K562 (cell line): ENCODE results near the gene CACNA1E. TPM values are rescaled to one million over a fixed set of nuclear protein-coding genes. Genes with fewer than 3 reads are reported as not detected.

Experiments used
- ATAC-seq: fragments of 200-7000 bp; cut with Tn5 transposase; 3 replicates; pipeline ENCODE4 v1.9.1; 2020; ENCODE audit warnings: moderate library complexity
- BruUV-seq: library from RNA; stranded (reverse); fragments of 400-500 nt; replicated peaks from 2 replicates; lab custom pipeline; 2021; lab: Mats Ljungman, UMichigan
- CTCF ChIA-PET: fragments of 300-600 bp; formaldehyde crosslinking; extraction: SDS; loops from one replicate; lab custom pipeline; 2021; ENCODE audit warnings: low intra/inter-chr PET ratio; lab: Yijun Ruan, JAX
- POLR2A ChIA-PET: fragments of 300-600, 350-650 bp; sonication (Branson Sonifier 250); formaldehyde crosslinking; extraction: SDS; loops from one replicate; lab custom pipeline; 2021; ENCODE audit warnings: antibody characterized with exemption, inconsistent platforms; lab: Yijun Ruan, JAX
- DNase-seq, 4 experiments: peaks; one replicate each; pipeline versions ENCODE4 v3.0.0 to v3.0.0-alpha.2; 2011 to 2018; ENCODE audit warnings: low spot score in 3 of 4, mixed read lengths in 3 of 4; ENCODE audit errors: extremely low read depth in 1 of 4
- FAIRE-seq: peaks from 2 replicates; lab custom pipeline; 2011; peaks lifted over from hg19 to GRCh38; lab: Jason Lieb, UNC
- H2AFZ ChIP-seq: 2 replicates; pipeline ENCODE4 v1.6.0; 2011; ENCODE audit warnings: low read depth, low read length, control low read depth, inconsistent platforms
- H3K27ac ChIP-seq: fragments of 200-600 bp; 3 replicates; pipeline ENCODE4 v1.8.0; 2011; ENCODE audit warnings: low read depth, mild to moderate bottlenecking, control low read depth, inconsistent platforms, low read length, moderate library complexity, mixed read lengths; ENCODE audit errors: extremely low read depth
- H3K27me3 ChIP-seq, 2 experiments: fragments of 300-600 bp in 1 of 2; 2 replicates in 1 of 2; 3 replicates in 1 of 2; pipeline versions ENCODE4 v1.6.0 to v1.8.0; 2011; ENCODE audit warnings: inconsistent platforms in 2 of 2, low read length in 2 of 2, mild to moderate bottlenecking in 1 of 2, mixed read lengths in 1 of 2, moderate library complexity in 1 of 2; ENCODE audit not compliant: control insufficient read depth in 2 of 2, insufficient read depth in 2 of 2
- H3K36me3 ChIP-seq: fragments of 300-600 bp; 3 replicates; pipeline ENCODE4 v1.8.0; 2011; ENCODE audit warnings: mild to moderate bottlenecking, low read length, inconsistent platforms; ENCODE audit not compliant: control insufficient read depth, insufficient read depth
- H3K4me1 ChIP-seq, 2 experiments: fragments of 200-600 bp in 1 of 2; replicated peaks in 1 of 2; 2 replicates in 1 of 2; 3 replicates in 1 of 2; pipeline versions ENCODE4 v1.5.1 to v1.8.0; 2011; ENCODE audit warnings: inconsistent platforms in 2 of 2, low read length in 2 of 2, mild to moderate bottlenecking in 1 of 2, mixed read lengths in 1 of 2, moderate library complexity in 1 of 2; ENCODE audit not compliant: control insufficient read depth in 2 of 2, insufficient read depth in 2 of 2
- H3K4me2 ChIP-seq: 2 replicates; pipeline ENCODE4 v1.6.1; 2011; ENCODE audit warnings: low read length, control low read depth, inconsistent platforms, mixed read lengths; ENCODE audit not compliant: insufficient read depth
- H3K4me3 ChIP-seq: fragments of 200-600 bp; sonication (generic), shearing (Covaris generic); 2 replicates; pipeline ENCODE4 v1.5.1; 2016; ENCODE audit warnings: control low read depth, inconsistent platforms
- H3K79me2 ChIP-seq: fragments of 200-600 bp; 3 replicates; pipeline ENCODE4 v1.8.0; 2011; ENCODE audit warnings: low read length, inconsistent platforms; ENCODE audit not compliant: control insufficient read depth, insufficient read depth
- H3K9ac ChIP-seq, 2 experiments: 2 replicates each; pipeline versions ENCODE4 v1.6.0 to v1.6.1; 2011; ENCODE audit warnings: low read depth in 2 of 2, low read length in 2 of 2, control low read depth in 1 of 2, inconsistent platforms in 1 of 2, mild to moderate bottlenecking in 1 of 2, mixed read lengths in 1 of 2; ENCODE audit not compliant: insufficient read depth in 1 of 2
- H3K9me1 ChIP-seq: one replicate; pipeline ENCODE4 v1.6.0; 2011; ENCODE audit warnings: inconsistent platforms, mild to moderate bottlenecking, low read length, moderate library complexity; ENCODE audit not compliant: control insufficient read depth, insufficient read depth
- H3K9me3 ChIP-seq: replicated peaks from 2 replicates; pipeline ENCODE4 v1.5.1; 2011; ENCODE audit warnings: low read depth, low read length, inconsistent platforms; ENCODE audit not compliant: control insufficient read depth, insufficient read depth
- H4K20me1 ChIP-seq: replicated peaks from 2 replicates; pipeline ENCODE4 v1.6.1; 2011; ENCODE audit warnings: low read length, inconsistent platforms, mixed read lengths; ENCODE audit not compliant: control insufficient read depth, insufficient read depth
- IRF9 ChIP-seq: fragments of 450-650 bp; IDR thresholded peaks from 2 replicates; pipeline ENCODE4 v1.6.1; 2016; ENCODE audit warnings: missing biosample characterization, missing genetic modification characterization
- POU5F1 ChIP-seq: fragments of 150-350 bp; IDR thresholded peaks from 2 replicates; pipeline ENCODE4 v1.6.1; 2014; ENCODE audit warnings: borderline replicate concordance, low read length, low read depth, mild to moderate bottlenecking; ENCODE audit not compliant: partially characterized antibody
- RHOXF2B ChIP-seq: fragments of 250-450 bp; sonication (Bioruptor Pico); conservative IDR thresholded peaks from 2 replicates; pipeline ENCODE4 v1.5.1; 2021
- YY1 ChIP-seq, 3 experiments: IDR thresholded peaks; 2 replicates each; pipeline ENCODE4 v1.6.1; 2011; ENCODE audit warnings: low read length in 2 of 3, mild to moderate bottlenecking in 2 of 3, moderate library complexity in 2 of 3, borderline replicate concordance in 1 of 3, control low read depth in 1 of 3, low read depth in 1 of 3; ENCODE audit not compliant: insufficient read depth in 3 of 3, insufficient replicate concordance in 2 of 3, control insufficient read depth in 1 of 3, insufficient read length in 1 of 3; ENCODE audit errors: extremely low read depth in 1 of 3
- ZBTB43 ChIP-seq: sonication (generic); formaldehyde crosslinking; IDR thresholded peaks from 2 replicates; pipeline ENCODE4 v1.8.0; 2023; ENCODE audit warnings: mild to moderate bottlenecking, missing genetic modification reagents
- ZNF212 ChIP-seq: fragments of 450-650 bp; formaldehyde crosslinking; IDR thresholded peaks from 2 replicates; pipeline ENCODE4 v1.4.0; 2020; ENCODE audit warnings: mild to moderate bottlenecking
- WGBS: fragments of 100-300 bp; shearing (Covaris generic); methylation state at CpG from one replicate; pipeline ENCODE4 v1.1.6; 2016; ENCODE audit warnings: low coverage, mixed read lengths; ENCODE audit not compliant: insufficient coverage; ENCODE audit errors: missing lambda C conversion rate; 5-methylcytosine and 5-hydroxymethylcytosine counted together
- in situ Hi-C: fragments of 300-500 bp; cut with MboI; formaldehyde crosslinking; loops from 4 replicates; pipeline ENCODE4 v1.15.0; 2018; ENCODE audit warnings: inconsistent platforms, mixed read lengths
- intact Hi-C: fragments of 100-400 bp; cut with micrococcal nuclease; formaldehyde crosslinking; loops from 2 replicates; pipeline ENCODE4 v1.14.2; 2022
- polyA plus RNA-seq, 8 experiments: library from polyadenylated mRNA; depleted of rRNA in 4 of 8; stranded (reverse) in 5 of 8; unstranded in 3 of 8; fragments of >200 nt; fragmentation: Nextera tagmentation in 2 of 8; fragmentation: Illumina TruSeq in 1 of 8; extraction: Ambion mirVana in 2 of 8; extraction: Trizol in 1 of 8; gene quantifications; 2 replicates each; pipeline versions ENCODE4 v1.2.1 to v1.2.3, GENCODE V29; 2011 to 2014; ENCODE audit warnings: inconsistent platforms in 1 of 8, missing spikeins in 1 of 8
- total RNA-seq, 7 experiments: library from RNA; depleted of rRNA in 6 of 7; stranded (reverse); fragments of >200 nt in 6 of 7; fragmentation: Illumina TruSeq in 2 of 7; extraction: Trizol in 2 of 7; gene quantifications; 2 replicates each; pipeline versions ENCODE4 v1.2.1 to v1.2.3, GENCODE V29; 2011 to 2021; ENCODE audit warnings: low replicate concordance in 1 of 7

CACNA1E gene
- total and polyA plus RNA-seq, 9 of the 15 experiments (the other 6 are each of a cell fraction or from before 2014, with no cell fraction given): under 0.01 to 0.04 TPM; not detected in 7

- no peak for TF ChIP-seq ZBTB43 (CRISPR knock-in tag)
- no peak for TF ChIP-seq RHOXF2B (CRISPR knock-in tag)
- TF ChIP-seq ZNF212 (CRISPR knock-in tag): no peak
- TF ChIP-seq POU5F1: no peak
Measured at GRCh38 chr1:181531441-181531840, 48.1 kb downstream of the CACNA1E start (continued).

GRCh38 chr1:181531951-181532600 is 48.8 kb downstream of the CACNA1E start:
- no peaks in the 10 kb centered on the region for H3K4me1 ChIP-seq
- DNase-seq (no peak), FAIRE-seq (no peak), ATAC-seq (no peak)
- H3K9me3 ChIP-seq: no peaks in the 10 kb centered on the region
- in situ Hi-C loops: no loop called here
- no peaks in the 10 kb centered on the region for H3K27me3 ChIP-seq
- POLR2A ChIA-PET: no interaction called here
- H3K4me3 ChIP-seq: no peak overlapping the region
- BruUV-seq: no TSS peak
- no peak overlapping the region for H3K4me2 ChIP-seq
- no peaks in the 10 kb centered on the region for H3K9me1 ChIP-seq
- H3K9ac ChIP-seq: no peak overlapping the region
- H2AFZ ChIP-seq: no peak overlapping the region
- TF ChIP-seq IRF9 (tag) (no peak), YY1 (IDR thresholded peaks at IDR 0.05; ENCODE audit: borderline replicate concordance in 1 of 3, control insufficient read depth in 1 of 3, extremely low read depth in 1 of 3, insufficient read depth in 3 of 3, insufficient read length in 1 of 3, insufficient replicate concordance in 2 of 3, low read depth in 1 of 3, low read length in 2 of 3) (no peak)
- intact Hi-C loops: no loop called here
- no peaks in the 10 kb centered on the region for H4K20me1 ChIP-seq
- WGBS: 0% methylated on average over 3 of the region's 3 CpGs
- H3K36me3 ChIP-seq: no peaks in the 10 kb centered on the region
- CTCF ChIA-PET: no interaction called here
- H3K27ac ChIP-seq: no peak overlapping the region
- no peaks in the 10 kb centered on the region for H3K79me2 ChIP-seq
